Mesendoderm (in vitro differentiated cells): ENCODE measurements around the gene MND1.

Source experiments
- DNase-seq: peaks from one replicate; pipeline ENCODE4 v3.0.0; 2013
- H2AK5ac ChIP-seq: 2 replicates; pipeline ENCODE4 v1.6.1; 2013; ENCODE audit warnings: low read length, inconsistent platforms
- H2BK120ac ChIP-seq: 2 replicates; pipeline ENCODE4 v1.6.1; 2013; ENCODE audit warnings: low read depth, mild to moderate bottlenecking, low read length, moderate library complexity, mixed read lengths
- H2BK15ac ChIP-seq: replicated peaks from 2 replicates; pipeline ENCODE4 v1.6.1; 2013; ENCODE audit warnings: low read depth, mild to moderate bottlenecking, moderate library complexity
- H2BK5ac ChIP-seq: 2 replicates; pipeline ENCODE4 v1.6.1; 2013; ENCODE audit warnings: low read length, inconsistent platforms
- H3K18ac ChIP-seq: 2 replicates; pipeline ENCODE4 v1.6.1; 2013; ENCODE audit warnings: mild to moderate bottlenecking, low read length, mixed read lengths
- H3K23ac ChIP-seq: one replicate; pipeline ENCODE4 v1.6.1; 2013; ENCODE audit warnings: low read length
- H3K27ac ChIP-seq: 2 replicates; pipeline ENCODE4 v1.5.1; 2013; ENCODE audit warnings: low read depth, mild to moderate bottlenecking, inconsistent platforms, low read length, moderate library complexity
- H3K27me3 ChIP-seq: 2 replicates; pipeline ENCODE4 v1.6.1; 2013; ENCODE audit warnings: low read length, control low read depth, mild to moderate bottlenecking, inconsistent platforms; ENCODE audit not compliant: insufficient read depth, poor library complexity
- H3K36me3 ChIP-seq: 2 replicates; pipeline ENCODE4 v1.6.1; 2013; ENCODE audit warnings: low read length, inconsistent platforms; ENCODE audit not compliant: control insufficient read depth, insufficient read depth
- H3K4ac ChIP-seq: one replicate; pipeline ENCODE4 v1.6.1; 2013; ENCODE audit warnings: low read depth, mild to moderate bottlenecking, low read length, moderate library complexity
- H3K4me1 ChIP-seq: 2 replicates; pipeline ENCODE4 v1.6.1; 2013; ENCODE audit warnings: low read depth, low read length, inconsistent platforms; ENCODE audit not compliant: control insufficient read depth
- H3K4me2 ChIP-seq: 2 replicates; pipeline ENCODE4 v1.6.1; 2013; ENCODE audit warnings: low read length
- H3K4me3 ChIP-seq: 2 replicates; pipeline ENCODE4 v1.5.1; 2013; ENCODE audit warnings: mild to moderate bottlenecking, low read length
- H3K56ac ChIP-seq: one replicate; pipeline ENCODE4 v1.6.1; 2013; ENCODE audit warnings: low read length
- H3K79me1 ChIP-seq: 2 replicates; pipeline ENCODE4 v1.6.1; 2013; ENCODE audit warnings: low read length, inconsistent platforms
- H3K79me2 ChIP-seq: 2 replicates; pipeline ENCODE4 v1.6.1; 2013; ENCODE audit warnings: mild to moderate bottlenecking, low read length; ENCODE audit not compliant: control insufficient read depth, insufficient read depth
- H3K9ac ChIP-seq: 2 replicates; pipeline ENCODE4 v1.6.1; 2013; ENCODE audit warnings: low read length, inconsistent platforms
- H4K5ac ChIP-seq: one replicate; pipeline ENCODE4 v1.6.1; 2013; ENCODE audit warnings: low read length
- H4K8ac ChIP-seq: one replicate; pipeline ENCODE4 v1.6.1; 2013; ENCODE audit warnings: low read depth, mild to moderate bottlenecking, control low read depth, low read length, moderate library complexity
- WGBS: extraction: QIAGEN DNeasy Blood & Tissue Kit; methylation state at CpG from one replicate; pipeline ENCODE4 v1.1.7; 2013; ENCODE audit warnings: low lambda C conversion rate, missing lambda C conversion rate; ENCODE audit not compliant: insufficient coverage; ENCODE audit errors: extremely low coverage; 5-methylcytosine and 5-hydroxymethylcytosine counted together

Gene MND1

GRCh38 chr4:153342751-153343552, 1.5 kb upstream of the MND1 start:
- no peak overlapping the region for H2BK5ac ChIP-seq
- no peak overlapping the region for H2BK120ac ChIP-seq
- peaks cover 11% of the 10 kb centered on the region for H3K79me2 ChIP-seq
- no peak overlapping the region for H2BK15ac ChIP-seq
- no peaks in the 10 kb centered on the region for H3K36me3 ChIP-seq
- no peak overlapping the region for H3K4me2 ChIP-seq
- no peak overlapping the region for H3K27ac ChIP-seq
- H3K79me1 ChIP-seq = peaks cover 8% of the 10 kb centered on the region
- H3K23ac ChIP-seq = no peak overlapping the region
- H4K5ac ChIP-seq = no peak overlapping the region
- H2AK5ac ChIP-seq = no peak overlapping the region
- no CpG with 5 or more reads among the region's 6 CpGs for WGBS
- H3K4ac ChIP-seq = no peak overlapping the region
- no peak overlapping the region for H3K4me3 ChIP-seq
- no peak for DNase-seq
- no peaks in the 10 kb centered on the region for H3K27me3 ChIP-seq
- no peak overlapping the region for H3K56ac ChIP-seq
- no peak overlapping the region for H4K8ac ChIP-seq
- H3K9ac ChIP-seq = no peak overlapping the region
- H3K18ac ChIP-seq = no peak overlapping the region
- H3K4me1 ChIP-seq = peaks cover 12% of the 10 kb centered on the region

- no peak overlapping the region for H2BK120ac ChIP-seq
- H3K4ac ChIP-seq = peak overlapping the region; percentile 83
- H3K18ac ChIP-seq = peak overlapping the region; percentile 99
- H3K23ac ChIP-seq = no peak overlapping the region
- H4K8ac ChIP-seq = peak overlapping the region; percentile 89
- peaks cover 12% of the 10 kb centered on the region for H3K79me1 ChIP-seq
- no peak overlapping the region for H2AK5ac ChIP-seq
- peak overlapping the region; percentile 66 for H3K4me3 ChIP-seq
- peak overlapping the region; percentile 85 for H2BK5ac ChIP-seq
- peak overlapping the region; percentile 80 for H3K4me2 ChIP-seq
- no CpG with 5 or more reads among the region's 44 CpGs for whole genome bisulfite sequencing
- peak; percentile 86 for DNase-seq
- peak overlapping the region; percentile 93 for H3K56ac ChIP-seq
- no peaks in the 10 kb centered on the region for H3K36me3 ChIP-seq
- H3K4me1 ChIP-seq = peaks cover 14% of the 10 kb centered on the region
- H3K27ac ChIP-seq = peak overlapping the region; percentile 63
- no peaks in the 10 kb centered on the region for H3K27me3 ChIP-seq
- H3K9ac ChIP-seq = peak overlapping the region; percentile 94
- no peak overlapping the region for H4K5ac ChIP-seq
- no peak overlapping the region for H2BK15ac ChIP-seq
- peaks cover 20% of the 10 kb centered on the region for H3K79me2 ChIP-seq
These were observed 809 bp downstream of the MND1 start for GRCh38 chr4:153345012-153345981.

GRCh38 chr4:153346031-153346430, 1.5 kb downstream of the MND1 start:
- Histone ChIP-seq H3K36me3 (no peaks in the 10 kb centered on the region), H3K9ac (peak overlapping the region; percentile 11), H4K5ac (no peak overlapping the region), H3K4me2 (peak overlapping the region; percentile 80), H3K27ac (no peak overlapping the region), H3K18ac (no peak overlapping the region), H4K8ac (no peak overlapping the region), H3K27me3 (no peaks in the 10 kb centered on the region), H2AK5ac (no peak overlapping the region), H2BK15ac (no peak overlapping the region), H3K56ac (no peak overlapping the region), H3K79me2 (peaks cover 20% of the 10 kb centered on the region), H2BK120ac (no peak overlapping the region), H3K4me1 (peaks cover 14% of the 10 kb centered on the region), H3K79me1 (peaks cover 12% of the 10 kb centered on the region), H3K4ac (no peak overlapping the region), H3K4me3 (no peak overlapping the region), H3K23ac (no peak overlapping the region), H2BK5ac (no peak overlapping the region)
- 100% methylated on average over 1 of the region's 2 CpGs for WGBS
- DNase-seq = no peak

GRCh38 chr4:153346563-153346962, 2.1 kb downstream of the MND1 start:
- no peaks in the 10 kb centered on the region for H3K27me3 ChIP-seq
- H3K4me1 ChIP-seq = peaks cover 13% of the 10 kb centered on the region
- no peak overlapping the region for H4K5ac ChIP-seq
- H2BK120ac ChIP-seq = no peak overlapping the region
- peaks cover 12% of the 10 kb centered on the region for H3K79me1 ChIP-seq
- H2BK5ac ChIP-seq = no peak overlapping the region
- no peak overlapping the region for H3K27ac ChIP-seq
- H3K9ac ChIP-seq = no peak overlapping the region
- DNase-seq = peak; percentile 42
- H2AK5ac ChIP-seq = no peak overlapping the region
- H4K8ac ChIP-seq = no peak overlapping the region
- no peak overlapping the region for H3K4ac ChIP-seq
- H3K79me2 ChIP-seq = peaks cover 20% of the 10 kb centered on the region
- WGBS = no CpG with 5 or more reads among the region's 5 CpGs
- H3K36me3 ChIP-seq = no peaks in the 10 kb centered on the region
- H3K4me3 ChIP-seq = no peak overlapping the region
- no peak overlapping the region for H3K18ac ChIP-seq
- H3K4me2 ChIP-seq = no peak overlapping the region
- H2BK15ac ChIP-seq = no peak overlapping the region
- H3K56ac ChIP-seq = no peak overlapping the region
- H3K23ac ChIP-seq = no peak overlapping the region

- Histone ChIP-seq H3K4me2 (no peak overlapping the region), H3K79me1 (peaks cover 12% of the 10 kb centered on the region), H3K27me3 (no peaks in the 10 kb centered on the region), H4K8ac (no peak overlapping the region), H2AK5ac (no peak overlapping the region), H3K27ac (no peak overlapping the region), H3K23ac (peak overlapping the region; percentile 15), H3K36me3 (no peaks in the 10 kb centered on the region), H3K79me2 (peaks cover 20% of the 10 kb centered on the region), H3K18ac (no peak overlapping the region), H2BK120ac (no peak overlapping the region), H3K4me1 (peaks cover 13% of the 10 kb centered on the region), H3K4ac (no peak overlapping the region), H4K5ac (no peak overlapping the region), H3K56ac (no peak overlapping the region), H3K9ac (no peak overlapping the region), H2BK15ac (no peak overlapping the region), H2BK5ac (no peak overlapping the region), H3K4me3 (no peak overlapping the region)
- no peak for DNase-seq
These were observed 2.6 kb downstream of the MND1 start for GRCh38 chr4:153347117-153347516.
